A673 (cell line): Measurements from ENCODE around the gene WNT8B.

Experiments
- CTCF ChIP-seq: fragments of 300-800, 200-600 bp; sonication (generic); conservative IDR thresholded peaks from 2 replicates; pipeline ENCODE4 v1.5.1; 2017; ENCODE audit warnings: low read depth, mild to moderate bottlenecking, antibody characterized with exemption, low read length, moderate library complexity, mixed read lengths
- EZH2 ChIP-seq: fragments of 200-600 bp; sonication (generic); IDR thresholded peaks from 2 replicates; pipeline ENCODE4 v1.6.1; 2017; ENCODE audit warnings: borderline replicate concordance, low read depth, mild to moderate bottlenecking, mixed read lengths, antibody characterized with exemption, low read length; ENCODE audit not compliant: poor library complexity, severe bottlenecking

- TF ChIP-seq CTCF (no peak), EZH2 (no peak)
These were observed 56.7 kb downstream of the WNT8B start, which contains the start of gene SEC31B for GRCh38 chr10:100519311-100520051.
